Loucy (cell line): ENCODE data around the gene DOCK3.

Experiments used
- H2AFZ ChIP-seq: fragments of 200-600 bp; sonication (generic); 2 replicates; pipeline ENCODE4 v1.6.0; 2016; ENCODE audit warnings: antibody characterized with exemption, mild to moderate bottlenecking, low read length, moderate library complexity
- H3F3A ChIP-seq: fragments of 200-600 bp; 2 replicates; pipeline ENCODE4 v1.6.0; 2016; ENCODE audit warnings: antibody characterized with exemption, low read depth, mild to moderate bottlenecking
- H3K27me3 ChIP-seq: fragments of 200-600 bp; sonication (generic); 2 replicates; pipeline ENCODE4 v1.6.1; 2014; ENCODE audit warnings: low read length, mild to moderate bottlenecking; ENCODE audit not compliant: insufficient read depth, poor library complexity, severe bottlenecking
- H3K36me3 ChIP-seq: fragments of 200-600 bp; sonication (generic); 2 replicates; pipeline ENCODE4 v1.6.1; 2016; ENCODE audit warnings: low read length; ENCODE audit not compliant: insufficient read depth
- H3K4me1 ChIP-seq: fragments of 200-600 bp; sonication (generic); 2 replicates; pipeline ENCODE4 v1.5.1; 2014; ENCODE audit warnings: low read length, mild to moderate bottlenecking; ENCODE audit not compliant: insufficient read depth, poor library complexity, severe bottlenecking
- H3K4me2 ChIP-seq: fragments of 200-600 bp; sonication (generic); 2 replicates; pipeline ENCODE4 v1.6.0; 2014; ENCODE audit warnings: antibody characterized with exemption, low read length, low read depth, mild to moderate bottlenecking; ENCODE audit not compliant: poor library complexity, severe bottlenecking
- H3K4me3 ChIP-seq: fragments of 200-600 bp; sonication (generic); 2 replicates; pipeline ENCODE4 v1.5.1; 2014; ENCODE audit warnings: low read length, mild to moderate bottlenecking, mixed read lengths; ENCODE audit not compliant: poor library complexity, severe bottlenecking
- H3K79me2 ChIP-seq: fragments of 200-600 bp; sonication (generic); 2 replicates; pipeline ENCODE4 v1.6.1; 2014; ENCODE audit warnings: low read length; ENCODE audit not compliant: insufficient read depth
- H3K9ac ChIP-seq: fragments of 200-600 bp; sonication (generic); 2 replicates; pipeline ENCODE4 v1.6.0; 2014; ENCODE audit warnings: mild to moderate bottlenecking, low read depth, low read length, moderate library complexity; ENCODE audit not compliant: poor library complexity, severe bottlenecking
- H3K9me2 ChIP-seq: fragments of 200-600 bp; sonication (generic); replicated peaks from 2 replicates; pipeline ENCODE4 v1.6.1; 2016; ENCODE audit warnings: low read depth, low read length, mixed read lengths
- H3K9me3 ChIP-seq: fragments of 200-600 bp; sonication (generic); 2 replicates; pipeline ENCODE4 v1.6.1; 2014; ENCODE audit warnings: mild to moderate bottlenecking, antibody characterized with exemption, low read length, low read depth; ENCODE audit not compliant: insufficient read depth
- H4K20me1 ChIP-seq: fragments of 200-600 bp; sonication (generic); 2 replicates; pipeline ENCODE4 v1.6.0; 2014; ENCODE audit warnings: antibody characterized with exemption, low read length, mild to moderate bottlenecking; ENCODE audit not compliant: insufficient read depth, poor library complexity, severe bottlenecking
- CTCF ChIP-seq: fragments of 200-600 bp; sonication (generic); conservative IDR thresholded peaks from 2 replicates; pipeline ENCODE4 v1.5.1; 2014; ENCODE audit warnings: mild to moderate bottlenecking, antibody characterized with exemption, low read length
- EZH2phosphoT487 ChIP-seq: fragments of 200-600 bp; IDR thresholded peaks from 2 replicates; pipeline ENCODE4 v1.6.1; 2018; ENCODE audit warnings: antibody characterized with exemption, mild to moderate bottlenecking, moderate library complexity, borderline replicate concordance

The DOCK3 gene

DNA sequence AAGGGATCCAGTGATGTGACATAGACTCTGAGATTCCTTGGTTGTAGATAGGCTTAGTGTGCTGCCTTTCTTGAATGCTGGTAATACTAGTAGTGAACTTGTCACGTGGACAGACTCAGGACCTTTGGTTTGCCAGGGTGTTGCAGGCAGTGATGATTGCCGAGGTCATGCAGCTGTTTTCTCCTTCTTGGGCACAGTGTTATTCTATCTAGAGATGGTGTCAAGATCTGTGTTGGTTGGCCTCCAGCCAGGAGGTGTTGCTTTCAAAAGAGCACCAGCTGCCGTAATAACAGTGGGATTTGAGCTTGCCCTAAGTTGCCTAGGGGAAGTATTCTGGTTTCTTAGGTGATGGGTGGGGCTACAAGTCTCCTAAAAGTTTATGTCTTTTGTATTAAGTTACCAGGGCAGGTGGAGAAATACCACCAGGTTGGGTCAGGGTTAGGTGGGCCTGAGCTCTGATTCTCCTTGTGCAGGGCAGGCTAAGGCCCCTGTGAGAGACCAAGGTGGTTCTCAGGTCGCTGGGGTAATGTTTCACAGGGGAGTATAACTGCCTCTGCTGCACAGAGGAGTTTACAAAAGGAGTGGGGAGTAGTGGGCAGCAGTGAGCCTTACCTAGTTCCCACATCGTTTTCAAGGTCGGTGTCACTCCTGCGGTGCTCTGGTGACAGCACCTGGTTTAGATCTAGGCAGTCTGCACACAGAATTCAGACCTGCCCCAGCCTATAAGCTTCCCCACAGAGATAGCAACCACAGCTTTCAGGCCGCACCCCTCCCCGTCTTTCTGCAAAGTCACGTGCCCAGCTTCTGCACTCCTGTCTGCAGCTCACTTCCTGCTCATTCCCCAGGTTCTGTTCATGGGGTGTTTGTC is 350.3 kb downstream of the DOCK3 start:
- no peak for TF ChIP-seq CTCF
- no peak for TF ChIP-seq EZH2phosphoT487
- Histone ChIP-seq H3K4me2 (peak overlapping the region; percentile 35), H3K27me3 (no peaks in the 10 kb centered on the region), H3K4me3 (no peak overlapping the region), H3K9me3 (no peaks in the 10 kb centered on the region), H2AFZ (peak overlapping the region; percentile 58; the same call in 1 of the 2 replicates), H3K9me2 (no peaks in the 10 kb centered on the region), H3K4me1 (no peaks in the 10 kb centered on the region), H4K20me1 (no peaks in the 10 kb centered on the region), H3K36me3 (no peaks in the 10 kb centered on the region), H3K9ac (no peak overlapping the region), H3F3A (no peaks in the 10 kb centered on the region), H3K79me2 (no peaks in the 10 kb centered on the region)

DNA sequence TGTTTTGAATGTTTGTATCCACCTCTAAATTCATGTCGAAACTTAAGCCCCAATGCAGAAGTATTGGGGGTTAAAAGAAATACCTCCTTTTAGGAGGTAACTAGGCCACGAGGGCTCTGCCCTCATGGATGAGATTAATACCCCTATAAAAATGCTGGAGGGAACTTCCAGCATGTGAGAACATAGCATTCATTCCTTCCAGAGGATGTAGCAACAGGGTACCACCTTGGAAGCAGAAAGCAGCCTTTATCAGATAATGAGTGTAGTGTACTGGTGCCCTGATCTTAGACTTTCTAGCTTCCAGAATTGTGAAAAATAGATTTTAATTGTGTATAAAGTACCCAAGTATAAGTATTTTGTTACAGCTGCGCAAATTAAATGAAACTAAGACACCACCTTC is 356.9 kb downstream of the DOCK3 start:
- Histone ChIP-seq H3F3A (no peaks in the 10 kb centered on the region), H3K4me1 (no peaks in the 10 kb centered on the region), H3K27me3 (no peaks in the 10 kb centered on the region), H3K9me3 (no peaks in the 10 kb centered on the region), H4K20me1 (no peaks in the 10 kb centered on the region), H3K9me2 (no peaks in the 10 kb centered on the region), H3K9ac (no peak overlapping the region), H3K36me3 (no peaks in the 10 kb centered on the region), H3K4me2 (no peak overlapping the region), H3K79me2 (no peaks in the 10 kb centered on the region), H2AFZ (no peak overlapping the region), H3K4me3 (no peak overlapping the region)
- TF ChIP-seq EZH2phosphoT487 (no peak), CTCF (no peak)

DNA sequence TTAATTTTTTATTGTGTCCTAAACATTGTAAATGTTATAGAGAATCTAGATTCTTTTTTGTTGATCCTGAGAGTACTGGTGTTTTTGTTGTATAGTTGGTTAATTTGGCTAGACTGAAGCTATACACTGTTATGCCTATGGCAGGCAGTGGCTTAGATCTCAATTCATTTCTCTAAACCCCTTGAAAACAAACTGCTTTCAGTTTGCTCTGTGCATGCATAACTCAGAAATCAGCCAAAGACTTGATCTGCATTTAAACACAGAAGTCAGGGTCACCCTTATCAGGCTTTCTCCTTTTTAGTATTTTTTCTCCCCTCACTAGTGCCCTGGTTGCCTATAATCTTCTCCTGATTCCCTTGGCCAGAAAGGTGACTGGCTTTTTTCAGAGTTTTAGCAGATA is 360.9 kb downstream of the DOCK3 start:
- TF ChIP-seq EZH2phosphoT487 (no peak), CTCF (no peak)
- Histone ChIP-seq H4K20me1 (no peaks in the 10 kb centered on the region), H3K27me3 (no peaks in the 10 kb centered on the region), H3K9ac (no peak overlapping the region), H3K4me1 (no peaks in the 10 kb centered on the region), H3K9me2 (no peaks in the 10 kb centered on the region), H3K36me3 (no peaks in the 10 kb centered on the region), H3K4me3 (no peak overlapping the region), H3F3A (no peaks in the 10 kb centered on the region), H3K4me2 (no peak overlapping the region), H3K9me3 (no peaks in the 10 kb centered on the region), H3K79me2 (no peaks in the 10 kb centered on the region), H2AFZ (no peak overlapping the region)
